Measurements from ENCODE around the gene CCNL2. TPM values are rescaled to one million over a fixed set of nuclear protein-coding genes. Genes with fewer than 3 reads are reported as not detected.

CCNL2 gene
- total and polyA plus RNA-seq, 4 donors: 46.4 to 170 (median 104) TPM

GRCh38 chr1:1376551-1377226, 22.4 kb downstream of the CCNL2 start:
- H3K4me3 ChIP-seq (ENCODE audit: low read depth in 1 of 3, low read length in 3 of 3): no peak overlapping the region
- H3K9ac ChIP-seq (ENCODE audit: low read depth in 1 of 2, low read length in 2 of 2): no peak overlapping the region
- H3K27me3 ChIP-seq (ENCODE audit: control insufficient read depth in 4 of 4, insufficient read depth in 4 of 4, low read length in 3 of 4): no peaks in the 10 kb centered on the region
- 89% methylated on average over 10 of the region's 10 CpGs for WGBS
- H3K4me1 ChIP-seq (ENCODE audit: control insufficient read depth in 4 of 4, insufficient read depth in 4 of 4, low read length in 3 of 4): peaks cover 7 to 32% (median 27%) of the 10 kb centered on the region in 4 donors
- H3K36me3 ChIP-seq (ENCODE audit: control insufficient read depth in 4 of 4, insufficient read depth in 3 of 4, low read depth in 1 of 4, low read length in 3 of 4): peaks cover 0 to 5% (median 2%) of the 10 kb centered on the region in 4 donors
- H3K27ac ChIP-seq (ENCODE audit: low read depth in 1 of 2, low read length in 2 of 2): no peak overlapping the region
- TF ChIP-seq RXRA (IDR thresholded peaks at IDR 0.05) (no peak), EGR1 (IDR thresholded peaks at IDR 0.05; ENCODE audit: low read depth in 2 of 2) (no peak), RAD21 (IDR thresholded peaks at IDR 0.05) (no peak), JUND (IDR thresholded peaks at IDR 0.05) (no peak), NR2F2 (IDR thresholded peaks at IDR 0.05) (no peak), FOXA2 (IDR thresholded peaks at IDR 0.05) (no peak), FOXA1 (IDR thresholded peaks at IDR 0.05) (no peak), TAF1 (conservative IDR thresholded peaks at IDR 0.05) (no peak), YY1 (IDR thresholded peaks at IDR 0.05) (no peak), SP1 (IDR thresholded peaks at IDR 0.05) (no peak), ZBTB33 (IDR thresholded peaks at IDR 0.05) (no peak), HNF4G (IDR thresholded peaks at IDR 0.05) (no peak), GABPA (IDR thresholded peaks at IDR 0.05 in 1 of 2, conservative IDR thresholded peaks at IDR 0.05 in 1 of 2) (no peak), HNF4A (conservative IDR thresholded peaks at IDR 0.05) (no peak)
- TF ChIP-seq, protein P1, sequence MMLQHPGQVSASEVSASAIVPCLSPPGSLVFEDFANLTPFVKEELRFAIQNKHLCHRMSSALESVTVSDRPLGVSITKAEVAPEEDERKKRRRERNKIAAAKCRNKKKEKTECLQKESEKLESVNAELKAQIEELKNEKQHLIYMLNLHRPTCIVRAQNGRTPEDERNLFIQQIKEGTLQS (IDR thresholded peaks at IDR 0.05): no peak
- TF ChIP-seq, protein P2, sequence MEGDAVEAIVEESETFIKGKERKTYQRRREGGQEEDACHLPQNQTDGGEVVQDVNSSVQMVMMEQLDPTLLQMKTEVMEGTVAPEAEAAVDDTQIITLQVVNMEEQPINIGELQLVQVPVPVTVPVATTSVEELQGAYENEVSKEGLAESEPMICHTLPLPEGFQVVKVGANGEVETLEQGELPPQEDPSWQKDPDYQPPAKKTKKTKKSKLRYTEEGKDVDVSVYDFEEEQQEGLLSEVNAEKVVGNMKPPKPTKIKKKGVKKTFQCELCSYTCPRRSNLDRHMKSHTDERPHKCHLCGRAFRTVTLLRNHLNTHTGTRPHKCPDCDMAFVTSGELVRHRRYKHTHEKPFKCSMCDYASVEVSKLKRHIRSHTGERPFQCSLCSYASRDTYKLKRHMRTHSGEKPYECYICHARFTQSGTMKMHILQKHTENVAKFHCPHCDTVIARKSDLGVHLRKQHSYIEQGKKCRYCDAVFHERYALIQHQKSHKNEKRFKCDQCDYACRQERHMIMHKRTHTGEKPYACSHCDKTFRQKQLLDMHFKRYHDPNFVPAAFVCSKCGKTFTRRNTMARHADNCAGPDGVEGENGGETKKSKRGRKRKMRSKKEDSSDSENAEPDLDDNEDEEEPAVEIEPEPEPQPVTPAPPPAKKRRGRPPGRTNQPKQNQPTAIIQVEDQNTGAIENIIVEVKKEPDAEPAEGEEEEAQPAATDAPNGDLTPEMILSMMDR (IDR thresholded peaks at IDR 0.05; ENCODE audit: low read depth, low read length, missing input control): no peak
- TF ChIP-seq, protein P3, sequence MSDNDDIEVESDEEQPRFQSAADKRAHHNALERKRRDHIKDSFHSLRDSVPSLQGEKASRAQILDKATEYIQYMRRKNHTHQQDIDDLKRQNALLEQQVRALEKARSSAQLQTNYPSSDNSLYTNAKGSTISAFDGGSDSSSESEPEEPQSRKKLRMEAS (IDR thresholded peaks at IDR 0.05): no peak
- TF ChIP-seq, protein P4, sequence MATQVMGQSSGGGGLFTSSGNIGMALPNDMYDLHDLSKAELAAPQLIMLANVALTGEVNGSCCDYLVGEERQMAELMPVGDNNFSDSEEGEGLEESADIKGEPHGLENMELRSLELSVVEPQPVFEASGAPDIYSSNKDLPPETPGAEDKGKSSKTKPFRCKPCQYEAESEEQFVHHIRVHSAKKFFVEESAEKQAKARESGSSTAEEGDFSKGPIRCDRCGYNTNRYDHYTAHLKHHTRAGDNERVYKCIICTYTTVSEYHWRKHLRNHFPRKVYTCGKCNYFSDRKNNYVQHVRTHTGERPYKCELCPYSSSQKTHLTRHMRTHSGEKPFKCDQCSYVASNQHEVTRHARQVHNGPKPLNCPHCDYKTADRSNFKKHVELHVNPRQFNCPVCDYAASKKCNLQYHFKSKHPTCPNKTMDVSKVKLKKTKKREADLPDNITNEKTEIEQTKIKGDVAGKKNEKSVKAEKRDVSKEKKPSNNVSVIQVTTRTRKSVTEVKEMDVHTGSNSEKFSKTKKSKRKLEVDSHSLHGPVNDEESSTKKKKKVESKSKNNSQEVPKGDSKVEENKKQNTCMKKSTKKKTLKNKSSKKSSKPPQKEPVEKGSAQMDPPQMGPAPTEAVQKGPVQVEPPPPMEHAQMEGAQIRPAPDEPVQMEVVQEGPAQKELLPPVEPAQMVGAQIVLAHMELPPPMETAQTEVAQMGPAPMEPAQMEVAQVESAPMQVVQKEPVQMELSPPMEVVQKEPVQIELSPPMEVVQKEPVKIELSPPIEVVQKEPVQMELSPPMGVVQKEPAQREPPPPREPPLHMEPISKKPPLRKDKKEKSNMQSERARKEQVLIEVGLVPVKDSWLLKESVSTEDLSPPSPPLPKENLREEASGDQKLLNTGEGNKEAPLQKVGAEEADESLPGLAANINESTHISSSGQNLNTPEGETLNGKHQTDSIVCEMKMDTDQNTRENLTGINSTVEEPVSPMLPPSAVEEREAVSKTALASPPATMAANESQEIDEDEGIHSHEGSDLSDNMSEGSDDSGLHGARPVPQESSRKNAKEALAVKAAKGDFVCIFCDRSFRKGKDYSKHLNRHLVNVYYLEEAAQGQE (IDR thresholded peaks at IDR 0.05): no peak
- DNase-seq (ENCODE audit: low spot score): no peak
- H3K9me3 ChIP-seq (ENCODE audit: control insufficient read depth in 4 of 4, low read length in 3 of 4): no peaks in the 10 kb centered on the region
